ENCODE results near the gene OR2B3.

Gene OR2B3

DNA sequence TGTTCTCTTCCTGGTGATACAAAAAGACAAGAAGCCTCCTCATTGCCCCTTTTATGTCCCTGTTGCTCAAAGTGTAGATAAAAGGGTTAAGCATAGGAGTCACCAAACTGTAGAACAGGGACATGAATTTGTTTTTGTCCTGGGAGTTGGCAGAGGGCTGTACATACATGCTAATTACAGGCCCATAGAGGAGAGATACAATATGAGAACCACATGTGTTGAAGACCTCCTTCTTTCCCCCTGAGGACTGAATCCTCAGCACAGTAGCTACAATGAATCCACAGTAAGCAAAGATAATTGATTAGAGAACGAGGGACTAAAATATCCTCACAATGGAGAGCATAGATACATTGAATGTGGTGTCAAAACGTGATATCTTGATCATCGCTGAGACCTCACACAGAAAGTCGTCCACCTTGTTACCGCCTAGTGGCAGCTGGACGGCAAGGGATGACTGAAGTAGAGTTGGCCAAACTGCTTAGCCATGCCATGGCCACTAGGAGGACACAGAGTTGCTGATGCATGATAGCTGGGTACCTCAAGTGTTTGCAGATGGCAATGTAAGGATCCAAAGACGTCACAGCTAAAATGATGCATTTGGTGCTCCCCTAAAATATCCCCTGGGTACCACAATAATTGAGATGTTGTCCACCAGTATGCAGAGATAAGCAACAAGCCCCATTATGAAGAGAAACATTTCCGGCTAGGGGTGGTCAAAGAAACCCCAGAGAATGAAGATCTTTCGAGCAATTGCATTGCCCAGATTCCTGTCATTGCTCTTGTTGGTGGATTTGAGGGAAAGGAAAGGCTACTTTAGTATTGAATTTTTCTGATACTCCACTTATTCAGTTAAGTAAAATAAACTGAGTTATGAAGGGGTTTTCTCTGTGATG lies 15.0 kb downstream of the OR2B3 start:
- Histone ChIP-seq H2AFZ (ENCODE audit: low read depth, low read length, severe bottlenecking) (no peak overlapping the region), H3K36me3 (ENCODE audit: low read length) (no peaks in the 10 kb centered on the region), H3K9ac (ENCODE audit: low read length) (no peak overlapping the region), H3K79me2 (ENCODE audit: insufficient read depth, low read length) (no peaks in the 10 kb centered on the region), H3F3A (ENCODE audit: insufficient read depth) (no peaks in the 10 kb centered on the region), H3K9me2 (replicated peaks; ENCODE audit: insufficient read depth, low read length) (no peaks in the 10 kb centered on the region), H3K4me3 (ENCODE audit: insufficient read depth, low read length, poor library complexity, severe bottlenecking) (no peak overlapping the region), H3K4me2 (ENCODE audit: low read depth, low read length, poor library complexity, severe bottlenecking) (no peak overlapping the region), H3K27ac (ENCODE audit: low read depth, low read length) (no peak overlapping the region), H3K27me3 (ENCODE audit: low read length) (0 out of 2 replicates have a peak, but pooled peaks cover 5% of the 10 kb centered on the region), H4K20me1 (ENCODE audit: low read depth, low read length) (peaks cover 3% of the 10 kb centered on the region; the same call in 1 of the 2 replicates), H3K9me3 (ENCODE audit: insufficient read depth, low read length) (no peaks in the 10 kb centered on the region)
- TF ChIP-seq EZH2phosphoT487 (conservative IDR thresholded peaks at IDR 0.05; ENCODE audit: low read length), result no peak
- TF ChIP-seq, protein P1, sequence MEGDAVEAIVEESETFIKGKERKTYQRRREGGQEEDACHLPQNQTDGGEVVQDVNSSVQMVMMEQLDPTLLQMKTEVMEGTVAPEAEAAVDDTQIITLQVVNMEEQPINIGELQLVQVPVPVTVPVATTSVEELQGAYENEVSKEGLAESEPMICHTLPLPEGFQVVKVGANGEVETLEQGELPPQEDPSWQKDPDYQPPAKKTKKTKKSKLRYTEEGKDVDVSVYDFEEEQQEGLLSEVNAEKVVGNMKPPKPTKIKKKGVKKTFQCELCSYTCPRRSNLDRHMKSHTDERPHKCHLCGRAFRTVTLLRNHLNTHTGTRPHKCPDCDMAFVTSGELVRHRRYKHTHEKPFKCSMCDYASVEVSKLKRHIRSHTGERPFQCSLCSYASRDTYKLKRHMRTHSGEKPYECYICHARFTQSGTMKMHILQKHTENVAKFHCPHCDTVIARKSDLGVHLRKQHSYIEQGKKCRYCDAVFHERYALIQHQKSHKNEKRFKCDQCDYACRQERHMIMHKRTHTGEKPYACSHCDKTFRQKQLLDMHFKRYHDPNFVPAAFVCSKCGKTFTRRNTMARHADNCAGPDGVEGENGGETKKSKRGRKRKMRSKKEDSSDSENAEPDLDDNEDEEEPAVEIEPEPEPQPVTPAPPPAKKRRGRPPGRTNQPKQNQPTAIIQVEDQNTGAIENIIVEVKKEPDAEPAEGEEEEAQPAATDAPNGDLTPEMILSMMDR (IDR thresholded peaks at IDR 0.05; ENCODE audit: insufficient read depth, low read length, poor library complexity, severe bottlenecking), result peak; percentile 44

DNA sequence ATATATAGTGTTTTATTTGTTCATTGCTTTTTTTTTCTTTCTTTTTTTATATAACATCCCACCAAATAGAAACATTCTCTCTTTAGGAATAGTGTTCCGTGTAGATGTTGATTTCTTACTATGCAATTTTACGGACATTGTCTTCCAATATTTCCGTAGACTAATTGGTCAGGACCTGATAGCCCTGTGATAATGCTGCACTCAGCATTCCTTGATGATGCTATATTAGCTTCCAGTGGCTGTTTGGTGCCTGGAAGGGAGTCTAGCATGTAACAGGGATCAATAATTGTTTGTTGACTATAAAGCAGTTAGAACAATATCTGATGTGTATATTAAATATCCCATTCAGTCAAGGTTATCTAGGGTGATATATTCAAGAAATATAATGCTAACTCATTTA lies 35.4 kb downstream of the OR2B3 start:
- no peak for TF ChIP-seq EZH2phosphoT487 (conservative IDR thresholded peaks at IDR 0.05; ENCODE audit: low read length)
- TF ChIP-seq, protein P1 (IDR thresholded peaks at IDR 0.05; ENCODE audit: insufficient read depth, low read length, poor library complexity, severe bottlenecking), result no peak
- H2AFZ ChIP-seq (ENCODE audit: low read depth, low read length, severe bottlenecking), result no peak overlapping the region
- H3K9me3 ChIP-seq (ENCODE audit: insufficient read depth, low read length), result no peaks in the 10 kb centered on the region
- H3K36me3 ChIP-seq (ENCODE audit: low read length), result no peaks in the 10 kb centered on the region
- no peak overlapping the region for H3K9ac ChIP-seq (ENCODE audit: low read length)
- H3K9me2 ChIP-seq (replicated peaks; ENCODE audit: insufficient read depth, low read length), result no peaks in the 10 kb centered on the region
- no peak overlapping the region for H3K4me3 ChIP-seq (ENCODE audit: insufficient read depth, low read length, poor library complexity, severe bottlenecking)
- no peaks in the 10 kb centered on the region for H3F3A ChIP-seq (ENCODE audit: insufficient read depth)
- H4K20me1 ChIP-seq (ENCODE audit: low read depth, low read length), result no peaks in the 10 kb centered on the region
- H3K79me2 ChIP-seq (ENCODE audit: insufficient read depth, low read length), result no peaks in the 10 kb centered on the region
- H3K4me2 ChIP-seq (ENCODE audit: low read depth, low read length, poor library complexity, severe bottlenecking), result no peak overlapping the region
- no peaks in the 10 kb centered on the region for H3K27me3 ChIP-seq (ENCODE audit: low read length)
- H3K27ac ChIP-seq (ENCODE audit: low read depth, low read length), result no peak overlapping the region

DNA sequence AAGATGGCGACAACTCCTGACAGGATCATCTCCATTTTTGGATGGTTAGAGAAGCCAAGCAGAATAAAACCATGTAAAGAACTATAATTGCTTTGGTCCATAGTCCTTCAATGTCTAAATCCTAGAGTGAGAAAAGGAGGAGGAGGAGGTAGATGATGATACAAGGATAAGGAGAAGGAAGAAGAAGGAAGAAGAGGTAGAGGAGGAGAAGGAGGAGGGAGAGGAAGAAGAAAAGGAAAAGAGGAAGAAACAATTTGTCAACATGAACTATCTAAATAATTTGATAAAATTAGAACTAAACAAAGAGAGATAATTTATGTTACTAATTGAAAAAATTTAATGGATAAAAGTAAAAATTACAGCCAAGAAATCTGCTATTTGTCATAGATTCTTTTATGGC lies 42.0 kb downstream of the OR2B3 start, which contains the start of gene OR2W1:
Gene OR2W1, minus strand, starts transcription at position 101 of the 400 bp plus-strand sequence. Its CDS starts 0 bp downstream, at position 101.
- Histone ChIP-seq H3K9me2 (replicated peaks; ENCODE audit: insufficient read depth, low read length) (no peaks in the 10 kb centered on the region), H2AFZ (ENCODE audit: low read depth, low read length, severe bottlenecking) (no peak within 1 kb of the TSS), H3K9me3 (ENCODE audit: insufficient read depth, low read length) (peaks cover 4% of the 10 kb centered on the region; the same call in 1 of the 2 replicates), H3K79me2 (ENCODE audit: insufficient read depth, low read length) (no peaks in the 10 kb centered on the region), H4K20me1 (ENCODE audit: low read depth, low read length) (no peaks in the 10 kb centered on the region), H3K27me3 (ENCODE audit: low read length) (no peaks in the 10 kb centered on the region; the same call in 1 of the 2 replicates), H3F3A (ENCODE audit: insufficient read depth) (no peaks in the 10 kb centered on the region), H3K9ac (ENCODE audit: low read length) (no peak within 1 kb of the TSS), H3K4me3 (ENCODE audit: insufficient read depth, low read length, poor library complexity, severe bottlenecking) (no peak within 1 kb of the TSS), H3K27ac (ENCODE audit: low read depth, low read length) (no peak within 1 kb of the TSS), H3K4me2 (ENCODE audit: low read depth, low read length, poor library complexity, severe bottlenecking) (no peak within 1 kb of the TSS), H3K36me3 (ENCODE audit: low read length) (no peaks in the 10 kb centered on the region)
- no peak for TF ChIP-seq EZH2phosphoT487 (conservative IDR thresholded peaks at IDR 0.05; ENCODE audit: low read length)
- TF ChIP-seq, protein P1 (IDR thresholded peaks at IDR 0.05; ENCODE audit: insufficient read depth, low read length, poor library complexity, severe bottlenecking), result no peak

Data from SU-DHL-6 (cell line).